NCI-H1436 treated with DMSO at 0.1 percent for 48 hours (cell line): ENCODE measurements around the gene ZFAND2A.
"Not testable (repeated sequence)": the region's sequence is repeated elsewhere in the genome, so short reads cannot be mapped to it uniquely, and the experiment has no call there.

Experiments used
- DNase-seq: peaks from one replicate; lab custom pipeline; 2025; lab: John Stamatoyannopoulos, UW

ZFAND2A gene

DNA sequence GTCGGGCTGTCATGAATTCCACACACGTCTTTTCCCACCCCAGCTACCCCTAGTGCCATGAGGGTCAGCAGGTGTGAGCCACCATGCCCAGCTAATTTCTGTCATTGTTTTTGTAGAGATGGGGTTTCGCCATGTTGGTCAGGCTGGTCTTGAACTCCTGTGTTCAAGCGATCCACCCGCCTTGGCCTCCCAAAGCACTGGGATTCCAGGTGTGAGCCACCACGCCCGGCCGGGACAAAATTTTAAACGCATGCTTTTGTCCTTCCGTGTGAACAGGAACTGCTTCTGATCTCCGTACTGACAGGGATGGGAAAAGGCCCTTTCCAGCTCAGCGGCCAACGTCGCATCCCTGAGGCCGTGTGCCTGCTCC is 15.6 kb upstream of the ZFAND2A start:
- no peak for DNase-seq

DNA sequence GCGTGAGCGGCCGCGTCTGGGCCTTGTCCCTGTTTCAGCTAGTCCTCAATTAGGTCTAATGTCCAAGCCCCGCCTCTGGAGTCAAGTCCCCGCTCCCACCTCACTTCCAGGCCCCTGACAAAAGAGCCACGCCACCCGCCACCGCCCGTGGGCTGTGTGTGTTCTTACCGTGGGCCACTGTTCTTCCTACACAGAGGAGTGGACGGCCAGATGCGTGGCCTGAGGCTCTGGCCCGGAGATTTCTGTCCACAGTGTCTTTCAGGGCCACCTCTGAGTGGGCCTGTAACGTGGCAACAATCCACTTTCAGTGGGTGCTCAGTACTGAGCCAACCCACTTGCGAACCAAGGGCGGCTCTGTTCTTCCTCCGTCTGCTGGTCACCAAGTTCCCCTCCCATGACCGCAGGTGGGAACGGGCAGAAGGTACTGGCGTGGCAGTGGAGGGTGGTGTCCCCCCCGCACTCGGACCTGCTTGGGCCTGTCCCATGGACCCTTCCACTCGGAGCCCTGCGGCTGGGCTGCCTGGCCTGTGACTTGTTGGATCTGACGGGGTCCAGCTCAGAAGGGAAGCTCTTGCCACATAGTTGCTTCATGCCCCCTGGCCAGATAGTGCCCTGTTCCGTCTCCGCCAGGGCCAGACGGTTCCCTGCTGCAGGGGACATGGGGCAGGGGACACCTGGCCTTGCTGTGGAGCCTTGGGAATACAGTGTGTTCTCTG is 15.0 kb upstream of the ZFAND2A start:
- no peak for DNase-seq

DNA sequence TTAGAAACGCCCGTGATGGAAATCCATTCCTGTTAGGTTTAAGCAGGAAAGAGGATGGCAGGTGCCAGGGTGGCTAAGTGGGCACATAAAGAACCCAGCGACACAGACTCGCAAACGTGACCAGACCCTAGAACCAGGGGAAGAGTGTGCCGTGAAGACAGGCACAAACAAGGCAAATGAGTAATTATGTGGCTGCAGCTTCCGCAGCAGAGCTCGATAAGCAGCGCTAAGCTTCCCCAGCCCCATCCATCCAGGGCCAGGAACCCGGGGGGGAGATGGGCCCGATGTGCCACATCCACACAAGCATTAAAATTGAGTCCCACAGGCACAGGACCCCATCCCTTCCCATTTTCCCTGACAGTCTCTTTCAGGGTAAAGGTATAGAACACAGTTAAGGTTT is 14.0 kb upstream of the ZFAND2A start:
- DNase-seq: no peak

DNA sequence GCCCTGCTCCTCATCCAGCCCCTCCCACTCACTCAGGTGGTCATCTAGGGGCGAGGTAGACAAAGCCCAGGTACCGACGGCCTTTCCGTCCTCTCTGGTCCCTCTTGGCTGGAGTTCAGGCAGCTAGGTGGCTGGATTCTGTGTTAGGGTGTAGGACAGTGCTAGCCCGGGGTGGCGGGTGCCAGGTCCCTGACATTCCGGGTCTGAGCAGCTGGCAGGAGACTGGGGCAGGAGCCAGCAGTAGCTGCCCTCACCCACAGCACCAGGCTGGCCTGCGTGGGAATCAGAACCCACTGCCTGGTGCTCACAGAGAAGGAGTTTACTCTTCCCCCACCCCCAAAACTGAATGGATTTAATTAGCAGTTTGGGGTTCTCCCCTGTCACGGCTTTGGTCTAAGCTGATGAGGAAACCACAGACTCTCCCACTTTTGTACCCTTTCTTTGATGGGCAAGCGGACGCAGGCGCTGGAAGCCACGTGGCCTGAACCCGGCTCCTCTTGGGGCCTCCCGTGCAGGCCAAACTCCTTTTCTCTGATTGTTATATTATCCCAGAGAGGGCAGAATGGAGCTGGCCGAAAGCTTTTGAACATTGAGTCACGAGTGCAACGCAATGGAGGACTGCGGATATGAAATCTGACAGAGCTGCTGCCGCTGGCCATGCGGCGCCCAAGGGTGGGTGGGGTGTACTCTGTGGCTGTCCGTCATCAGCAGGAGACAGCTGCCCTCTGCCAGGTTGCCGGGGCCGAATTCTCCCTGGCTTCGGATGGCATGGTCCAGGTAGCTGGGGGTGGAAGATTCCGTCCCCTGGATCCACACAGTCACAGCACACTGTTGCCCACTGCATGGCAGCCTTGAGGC is 12.9 kb upstream of the ZFAND2A start:
- DNase-seq: no peak

DNA sequence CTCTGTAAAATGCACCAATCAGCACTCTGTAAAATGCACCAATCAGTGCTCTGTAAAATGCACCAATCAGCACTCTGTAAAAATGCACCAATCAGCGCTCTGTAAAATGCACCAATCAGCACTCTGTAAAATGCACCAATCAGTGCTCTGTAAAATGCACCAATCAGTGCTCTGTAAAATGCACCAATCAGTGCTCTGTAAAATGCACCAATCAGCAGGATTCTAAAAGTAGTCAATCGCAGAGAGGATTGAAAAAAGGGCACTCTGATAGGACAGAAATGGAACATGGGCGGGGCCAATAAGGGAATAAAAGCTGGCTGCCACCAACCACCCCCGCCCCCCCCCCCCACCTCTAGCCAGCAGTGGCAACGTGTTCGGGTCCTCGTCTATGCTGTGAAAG is 11.5 kb upstream of the ZFAND2A start:
- not testable (repeated sequence) for DNase-seq

DNA sequence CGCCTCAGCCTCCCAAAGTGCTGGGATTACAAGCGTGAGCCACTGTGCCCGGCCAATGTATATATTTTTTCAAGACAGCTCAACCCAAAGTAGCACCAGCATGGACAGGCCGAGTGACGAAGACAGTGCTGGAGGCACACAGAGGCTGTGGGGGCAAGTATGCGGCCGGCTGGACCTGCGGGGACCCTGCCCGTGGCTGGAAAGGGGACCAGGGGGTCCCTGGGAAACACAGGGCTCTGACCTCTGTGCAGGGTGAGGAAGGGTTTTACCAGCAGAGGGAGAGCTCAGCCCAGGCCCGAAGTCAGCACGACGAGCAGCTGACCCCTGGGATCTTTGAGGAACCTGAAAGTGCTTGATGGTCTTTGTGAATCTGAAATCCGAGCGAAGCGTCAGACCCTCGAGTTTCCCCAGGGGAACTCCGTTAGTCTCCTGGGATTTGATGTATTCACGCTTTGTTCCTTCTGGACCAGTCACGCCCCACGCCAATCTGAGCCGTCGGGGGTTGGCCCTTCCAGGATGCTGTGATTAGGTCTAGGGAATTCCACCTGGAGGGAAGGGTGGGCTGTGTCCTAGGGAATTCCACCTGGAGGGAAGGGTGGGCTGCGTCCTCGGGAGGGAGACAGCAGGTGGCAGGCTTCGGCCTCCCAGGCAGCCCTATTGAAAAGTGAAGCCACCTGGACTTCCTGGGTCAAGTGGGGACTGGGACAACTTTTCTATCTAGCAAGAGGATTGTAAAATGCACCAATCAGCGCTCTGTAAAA is 10.9 kb upstream of the ZFAND2A start:
- DNase-seq: peak; percentile 42

DNA sequence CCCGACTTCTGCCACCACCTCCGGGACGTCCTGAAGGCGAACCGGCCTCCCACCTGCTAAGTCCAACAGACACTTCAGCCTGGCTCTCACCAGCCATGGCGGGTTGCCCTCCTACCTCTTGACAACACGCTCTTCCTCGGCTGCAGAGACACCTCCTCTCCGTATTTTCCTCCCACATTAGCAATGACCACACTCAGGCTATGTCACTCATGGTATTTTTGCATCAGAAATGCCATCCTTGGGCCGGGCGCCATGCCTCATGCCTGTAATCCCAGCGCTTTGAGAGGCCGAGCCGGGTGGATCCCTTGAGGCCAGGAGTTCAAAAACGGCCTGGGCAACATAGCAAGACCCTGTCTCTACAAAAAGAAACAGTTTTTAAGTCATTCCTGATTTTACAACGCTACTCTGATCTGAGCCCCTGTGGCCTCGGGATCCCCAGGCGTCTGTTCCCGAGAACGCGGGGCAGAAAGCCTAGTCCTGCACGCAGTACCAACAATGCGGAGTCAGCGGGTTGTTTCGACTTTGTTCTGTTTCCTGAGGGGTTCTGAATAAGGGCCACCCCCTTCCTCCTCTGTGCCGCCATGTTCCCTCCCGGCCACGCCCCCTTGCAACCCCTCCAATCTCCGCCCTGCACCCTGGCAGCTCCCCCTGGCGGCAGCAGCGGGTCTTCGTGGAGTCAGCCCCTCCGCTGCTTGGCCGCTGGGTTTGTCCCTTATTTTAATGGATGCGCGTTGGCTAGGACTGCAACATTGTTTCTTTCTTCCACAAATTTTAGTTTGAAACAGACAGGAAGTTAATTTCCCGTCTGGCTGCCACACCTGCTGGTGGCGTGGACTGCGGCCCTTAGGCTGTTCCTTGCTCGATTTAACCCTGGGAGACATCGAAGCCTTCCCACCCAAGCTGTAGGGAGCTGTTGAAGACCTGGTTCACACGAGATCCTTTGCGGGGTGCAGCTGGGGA is 9.7 kb upstream of the ZFAND2A start:
- DNase-seq: no peak

DNA sequence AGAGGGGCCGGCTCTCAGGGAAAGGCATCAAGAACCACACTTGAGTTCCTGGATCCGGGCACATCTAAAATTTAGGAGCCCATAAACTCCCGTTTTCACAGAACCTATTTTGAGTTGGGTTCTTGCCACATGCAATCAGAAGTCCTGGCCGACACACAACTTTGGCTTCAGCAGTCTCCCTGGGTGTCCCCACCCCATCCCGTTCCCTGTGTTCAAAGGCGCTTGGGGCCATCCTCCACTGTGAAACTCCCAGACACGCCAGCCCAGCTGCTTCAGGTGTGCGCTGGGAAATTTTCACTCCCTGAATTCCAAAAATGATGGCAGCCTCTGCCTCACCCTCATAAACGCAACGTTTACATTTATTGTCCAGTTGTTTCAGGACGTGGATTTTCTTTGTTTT is 8.4 kb upstream of the ZFAND2A start:
- no peak for DNase-seq

DNA sequence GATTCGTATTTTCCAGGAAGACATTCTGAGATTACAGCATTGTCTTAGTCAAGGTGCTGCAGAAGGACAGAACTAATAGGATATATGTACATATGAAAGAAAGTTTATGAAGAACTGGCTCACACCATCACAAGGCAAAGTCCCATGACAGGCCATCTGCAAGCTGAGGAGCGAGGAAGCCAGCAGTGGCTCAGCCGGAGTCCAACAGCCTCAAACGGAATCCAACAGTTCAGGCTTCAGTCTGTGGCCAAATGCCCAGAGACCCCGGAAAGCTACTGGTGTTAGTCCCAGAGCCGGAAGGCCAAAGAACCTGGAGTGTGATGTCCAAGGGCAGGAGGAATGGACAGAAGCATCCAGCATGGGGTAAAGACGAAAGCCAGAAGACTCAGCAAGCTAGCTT is 4.4 kb upstream of the ZFAND2A start:
- DNase-seq: no peak

DNA sequence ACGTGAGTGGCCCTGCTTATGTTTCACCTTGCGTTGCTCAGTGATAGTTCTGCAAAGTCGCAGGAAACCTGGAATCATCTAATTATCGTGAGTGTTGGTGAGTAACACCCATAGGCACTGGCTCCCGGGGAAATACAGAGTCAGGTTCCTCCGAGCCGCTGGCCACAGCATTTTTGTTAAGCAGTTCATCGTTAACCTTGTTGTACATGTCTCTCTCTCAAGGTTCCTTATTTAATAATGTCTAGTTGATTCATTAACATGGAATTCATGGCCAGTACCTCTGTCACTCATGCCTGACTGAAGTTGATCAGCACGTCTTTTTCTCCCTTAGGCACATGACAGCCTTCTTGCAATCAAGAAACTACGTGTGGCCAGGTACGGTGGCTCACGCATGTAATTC is 3.1 kb upstream of the ZFAND2A start:
- DNase-seq: no peak

DNA sequence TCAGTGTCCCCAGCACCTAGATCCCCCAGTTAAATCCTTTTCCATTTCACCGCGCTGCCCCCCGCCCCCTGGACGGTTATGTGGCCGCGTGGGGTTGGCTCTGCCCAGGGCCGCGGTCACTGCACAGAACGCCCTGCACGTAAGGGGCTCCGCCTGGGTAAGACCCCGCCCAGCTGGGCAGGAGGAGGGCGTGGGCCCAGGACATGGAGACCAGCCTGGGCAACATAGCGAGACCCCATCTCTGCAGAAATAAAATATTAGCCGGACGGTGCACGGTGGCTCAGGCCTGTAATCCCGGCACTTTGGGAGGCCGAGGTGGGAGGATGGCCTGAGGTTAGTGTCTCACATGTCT is 650 bp upstream of the ZFAND2A start:
- no peak for DNase-seq

DNA sequence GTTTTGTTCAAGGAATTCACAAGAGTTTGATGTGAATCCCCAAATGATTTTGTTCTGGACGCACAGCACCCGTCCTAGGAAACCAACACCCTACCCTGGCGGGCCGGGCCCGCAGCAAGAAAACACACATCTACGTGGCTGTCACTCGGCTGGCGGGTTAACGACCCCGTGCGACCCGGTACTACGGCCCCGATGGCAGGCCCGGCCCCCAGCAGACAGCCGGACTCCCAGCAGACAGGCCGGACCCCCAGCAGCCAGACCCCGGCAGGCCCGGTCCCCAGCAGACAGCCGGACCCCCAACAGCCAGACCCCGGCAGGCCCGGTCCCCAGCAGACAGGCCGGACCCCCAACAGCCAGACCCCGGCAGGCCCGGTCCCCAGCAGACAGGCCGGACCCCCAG is 765 bp downstream of the ZFAND2A start:
- not testable (repeated sequence) for DNase-seq

DNA sequence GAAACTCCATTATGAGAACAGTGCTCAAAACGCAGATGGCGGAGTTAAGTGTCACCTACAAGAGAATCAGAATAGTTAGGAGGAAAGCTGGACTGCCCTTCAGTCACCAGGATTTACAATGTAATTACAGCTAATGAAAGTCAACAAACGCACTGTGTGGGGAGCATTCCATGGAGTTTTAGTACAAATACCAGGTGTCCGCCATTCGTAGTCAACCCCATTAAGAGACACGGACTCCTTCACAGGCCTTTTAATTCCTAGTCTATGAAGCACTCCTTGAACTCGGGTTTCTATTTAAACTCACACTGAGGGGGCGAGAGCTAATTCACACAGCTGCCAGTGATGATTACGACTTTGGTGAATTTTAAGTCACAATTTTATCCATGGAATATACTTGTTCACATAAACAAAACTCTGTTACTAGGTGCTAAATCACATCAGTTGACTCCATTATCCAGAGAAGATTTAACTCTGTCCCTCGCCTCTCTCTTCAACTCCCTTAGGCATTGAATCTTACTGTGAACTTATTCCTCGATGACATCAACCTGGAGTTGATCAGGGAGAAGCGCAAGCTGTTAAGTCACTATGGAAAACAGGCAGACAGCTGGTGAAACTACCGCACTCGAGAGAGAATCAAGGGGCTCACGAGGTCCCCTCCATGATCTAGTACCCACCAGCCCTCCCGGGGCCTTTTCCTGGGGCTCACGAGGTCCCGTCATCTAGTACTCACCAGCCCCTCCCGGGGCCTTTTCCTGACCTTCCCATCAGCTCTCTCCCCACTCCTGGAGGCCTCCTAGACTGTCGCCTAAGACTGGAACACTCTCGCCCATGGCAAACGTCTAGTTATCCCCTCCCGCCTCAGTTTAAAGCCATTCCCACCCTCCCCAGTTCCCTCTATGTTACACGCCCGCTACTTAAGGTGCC is 1.5 kb downstream of the ZFAND2A start:
- DNase-seq: no peak

DNA sequence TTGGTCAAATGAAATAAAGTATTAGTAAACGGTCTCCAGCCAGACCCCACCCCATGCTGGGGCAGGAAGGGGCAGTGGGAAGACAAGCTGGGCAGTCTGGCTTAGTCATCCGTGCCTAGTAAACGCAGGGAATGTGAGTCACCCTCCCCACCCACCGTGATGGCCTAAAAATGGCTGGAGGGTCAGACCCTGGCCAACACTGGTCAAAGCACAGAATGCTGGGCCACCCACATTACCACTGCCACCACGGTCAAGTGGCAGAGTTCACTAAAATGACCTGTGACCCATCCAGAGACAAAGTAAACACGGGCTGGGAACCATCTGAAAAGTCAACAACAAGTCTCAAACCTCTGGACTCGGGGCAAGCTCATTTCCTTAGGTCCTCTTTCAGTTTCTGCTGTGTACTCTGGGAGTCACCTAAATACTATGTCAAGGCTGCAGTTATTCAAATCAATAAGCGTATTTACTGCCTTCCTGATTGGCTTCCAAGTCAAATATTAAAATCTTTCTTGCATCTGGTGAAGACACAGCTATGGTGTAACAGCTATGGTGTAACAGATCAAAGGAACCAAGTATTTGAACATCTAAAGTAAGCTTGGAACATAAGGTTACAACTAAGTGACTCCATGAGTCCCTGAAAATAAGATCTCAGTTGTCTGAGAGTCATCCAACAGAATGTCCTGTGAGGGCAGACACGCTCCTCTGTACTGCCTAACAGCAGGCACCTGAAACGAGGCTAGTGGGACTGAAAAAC is 3.0 kb downstream of the ZFAND2A start:
- no peak for DNase-seq

DNA sequence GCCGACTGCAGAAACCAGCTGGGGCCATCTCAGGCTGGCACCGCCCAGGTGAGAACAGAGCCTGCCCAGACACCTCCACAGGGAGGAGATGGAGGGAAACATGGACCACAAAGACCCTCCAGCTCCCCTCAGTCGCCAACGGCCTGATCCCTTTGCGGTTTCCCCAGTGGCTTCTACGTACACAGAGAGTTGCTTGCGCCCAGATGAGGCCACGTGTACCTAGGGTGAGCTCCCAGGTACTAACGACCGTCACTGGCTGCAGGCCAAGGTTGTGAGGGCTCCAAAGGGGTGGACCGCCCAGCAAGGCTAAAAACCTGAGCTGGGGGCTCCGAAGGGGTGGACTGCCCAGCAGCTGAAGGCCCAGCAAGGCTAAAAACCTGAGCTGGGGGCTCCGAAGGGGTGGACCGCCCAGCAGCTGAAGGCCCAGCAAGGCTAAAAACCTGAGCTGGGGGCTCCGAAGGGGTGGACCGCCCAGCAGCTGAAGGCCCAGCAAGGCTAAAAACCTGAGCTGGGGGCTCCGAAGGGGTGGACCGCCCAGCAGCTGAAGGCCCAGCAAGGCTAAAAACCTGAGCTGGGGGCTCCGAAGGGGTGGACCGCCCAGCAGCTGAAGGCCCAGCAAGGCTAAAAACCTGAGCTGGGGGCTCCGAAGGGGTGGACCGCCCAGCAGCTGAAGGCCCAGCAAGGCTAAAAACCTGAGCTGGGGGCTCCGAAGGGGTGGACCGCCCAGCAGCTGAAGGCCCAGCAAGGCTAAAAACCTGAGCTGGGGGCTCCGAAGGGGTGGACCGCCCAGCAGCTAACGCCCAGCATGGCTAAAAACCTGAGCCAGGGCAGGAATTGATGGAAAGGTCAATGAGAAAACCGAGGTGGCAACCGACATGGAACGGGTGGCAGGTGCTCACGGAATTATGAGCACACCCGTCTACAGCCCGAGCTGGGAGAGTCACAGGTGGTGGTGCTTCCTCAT is 3.9 kb downstream of the ZFAND2A start:
- not testable (repeated sequence) for DNase-seq

DNA sequence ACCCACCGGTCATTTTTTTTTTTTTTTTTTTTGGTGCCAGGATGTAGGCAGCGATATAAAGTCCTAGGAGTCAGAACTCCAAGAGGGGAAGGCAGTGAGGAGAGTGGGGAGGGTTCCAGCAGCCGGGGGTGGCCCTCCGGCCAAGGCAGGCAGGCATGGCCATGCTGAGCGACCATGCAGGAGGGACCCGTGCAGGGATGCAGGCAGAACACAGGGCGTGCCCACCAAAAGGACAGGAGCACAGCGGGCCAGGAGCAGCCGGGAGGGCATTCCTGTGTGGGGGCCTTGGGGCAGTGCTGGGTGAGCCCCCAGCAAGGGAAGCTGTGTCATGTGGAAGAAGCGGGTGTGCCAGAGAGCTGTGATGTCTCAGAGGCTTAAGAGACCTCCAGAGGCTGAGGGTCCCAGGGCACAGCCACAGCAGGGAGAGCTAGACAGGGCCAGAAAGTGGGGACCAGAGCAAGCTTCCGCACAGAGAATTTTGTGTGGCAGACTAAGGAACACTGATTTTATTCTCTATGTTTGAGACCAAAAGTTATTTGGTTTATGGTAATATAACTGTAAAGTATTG is 5.7 kb downstream of the ZFAND2A start:
- no peak for DNase-seq

DNA sequence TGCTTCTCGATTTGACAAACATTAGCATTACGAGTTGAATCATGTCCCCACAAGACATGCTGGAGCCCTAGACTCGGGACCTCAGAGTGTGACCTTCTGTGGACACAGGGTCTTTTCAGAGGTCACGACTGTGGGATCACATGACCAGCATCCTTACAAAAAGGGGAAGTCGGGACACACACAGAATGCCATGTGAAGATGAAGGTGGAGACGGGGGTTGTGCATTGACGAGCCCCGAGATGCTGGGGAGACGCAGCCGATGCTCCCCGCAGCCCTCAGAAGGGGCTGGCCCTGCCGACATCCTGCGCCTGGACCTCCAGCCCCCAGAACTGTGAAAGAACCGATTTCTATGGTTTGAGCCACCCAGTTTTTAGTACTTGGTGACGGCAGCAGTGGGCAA is 7.5 kb downstream of the ZFAND2A start:
- DNase-seq: no peak

DNA sequence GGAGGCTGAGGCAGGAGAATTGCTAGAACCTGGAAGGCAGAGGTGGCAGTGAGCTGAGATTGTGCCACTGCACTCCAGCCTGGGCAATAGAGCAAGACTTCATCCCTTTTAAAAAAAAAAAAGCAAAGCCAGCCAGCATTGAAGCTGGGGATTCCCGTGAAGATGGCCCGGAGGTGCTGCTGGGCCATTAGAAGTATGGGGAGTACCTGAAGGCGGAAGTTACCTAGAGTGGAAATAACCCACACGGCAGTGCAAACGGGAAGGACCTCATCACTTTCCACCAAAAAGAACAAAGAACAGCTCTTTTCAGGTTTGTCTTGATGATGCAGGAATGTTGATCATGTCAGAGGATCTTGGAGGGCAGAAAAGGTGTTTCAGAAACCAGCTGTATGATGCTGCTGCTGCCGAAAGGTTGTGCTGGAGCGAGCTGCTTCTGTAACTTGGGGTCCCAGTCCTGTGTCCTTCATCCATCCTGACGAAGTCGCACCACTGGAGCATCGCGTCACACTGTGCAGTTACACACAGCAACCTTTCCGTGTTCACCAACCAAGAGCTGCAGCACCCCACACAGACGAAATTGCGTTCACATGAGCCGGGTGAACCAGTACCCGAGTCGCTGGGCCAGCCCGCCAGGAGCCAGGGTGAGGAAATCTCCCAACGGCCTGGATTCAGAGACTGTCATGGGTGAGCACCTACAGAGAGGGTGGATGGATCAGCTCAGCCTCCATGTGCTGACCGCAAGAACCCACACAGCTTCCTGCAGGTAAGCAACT is 8.2 kb downstream of the ZFAND2A start:
- DNase-seq: no peak
